NCI-H128 (cell line): ENCODE results near the gene MMP3.
"Not testable (repeated sequence)": the region's sequence is repeated elsewhere in the genome, so short reads cannot be mapped to it uniquely, and the experiment has no call there.

Source experiments
- DNase-seq: peaks from one replicate; lab custom pipeline; 2025; ENCODE audit not compliant: unreplicated experiment; lab: John Stamatoyannopoulos, UW

MMP3 gene

DNA sequence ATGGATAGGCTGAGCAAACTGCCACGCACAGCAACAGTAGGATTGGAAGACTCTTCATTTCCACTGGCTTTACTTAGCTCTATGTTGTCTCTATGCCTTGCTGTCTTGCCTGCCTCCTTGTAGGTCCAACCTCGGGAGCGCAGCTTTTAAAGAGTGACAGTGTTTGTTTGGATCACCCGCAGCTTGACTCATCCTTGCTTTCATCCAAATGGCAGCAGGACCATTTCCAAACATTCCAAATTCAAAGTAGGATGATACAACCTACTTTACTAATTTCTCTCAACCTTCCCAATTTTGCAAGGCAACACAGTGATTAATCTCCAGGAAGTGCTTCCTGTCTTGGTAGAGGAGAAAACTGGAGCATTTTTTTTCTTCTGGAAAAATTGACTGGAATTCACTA is at the start of gene MMP3:
MMP3 (minus strand) TSS at position 121 of the 400 bp plus-strand sequence; CDS start at position 58, 63 bp downstream.
- DNase-seq: no peak

DNA sequence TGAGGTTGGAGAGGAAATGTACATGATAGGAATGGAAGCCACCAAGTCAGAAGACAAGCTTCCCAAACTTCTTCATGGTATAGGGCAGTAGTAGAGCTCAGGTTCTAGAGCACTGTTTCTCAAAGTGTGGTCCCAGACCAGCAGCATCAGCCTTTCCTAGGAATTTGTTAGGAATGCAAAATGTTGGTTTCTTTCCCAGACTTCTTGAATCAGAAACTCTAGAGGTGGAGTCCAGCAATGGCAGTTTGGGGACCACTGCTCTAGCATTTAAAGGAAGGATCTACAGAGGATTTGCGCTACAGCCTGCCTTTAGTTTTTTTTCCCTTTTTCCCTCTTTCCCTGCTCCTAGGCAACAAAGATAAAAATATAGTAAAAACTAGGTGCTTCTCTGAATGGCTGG is 48.3 kb upstream of the MMP3 start:
- no peak for DNase-seq

DNA sequence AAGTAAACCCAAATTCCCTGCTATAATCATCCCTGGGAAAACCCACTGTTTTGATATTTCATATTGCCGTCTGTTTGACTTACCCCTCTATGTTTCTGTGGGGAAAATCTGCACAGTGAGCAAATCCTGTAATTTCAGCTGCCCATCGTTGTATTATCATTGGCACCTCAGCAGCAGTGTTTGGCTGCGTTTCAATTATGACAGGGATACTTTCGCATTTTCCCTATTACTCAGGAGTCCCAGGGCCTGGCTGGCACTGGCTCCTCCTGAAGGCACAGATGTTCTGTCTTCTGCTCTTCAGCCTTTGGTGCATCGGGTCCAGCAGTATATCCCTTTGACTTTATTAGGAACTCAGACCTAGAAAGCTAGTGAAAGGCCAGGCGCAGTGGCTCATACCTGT is 43.6 kb upstream of the MMP3 start:
- DNase-seq: no peak

DNA sequence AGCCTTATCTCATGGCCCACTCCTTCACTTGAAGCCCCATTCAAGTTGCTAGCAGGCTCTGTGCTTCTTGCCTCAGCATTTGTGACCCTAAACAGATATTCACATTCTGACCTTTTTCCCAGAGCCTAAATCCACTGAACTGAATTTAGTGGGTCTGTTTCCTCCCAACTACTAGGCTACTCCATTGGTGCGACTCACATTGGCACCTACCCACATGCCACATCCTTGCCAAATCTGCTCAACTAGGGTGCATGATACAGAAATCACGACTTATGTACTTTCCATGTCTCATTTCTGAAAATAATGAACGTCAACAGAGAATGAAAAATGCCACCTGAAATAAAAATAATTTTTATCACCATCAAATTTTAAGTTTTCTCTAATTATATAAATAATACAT is 39.7 kb upstream of the MMP3 start:
- no peak for DNase-seq

DNA sequence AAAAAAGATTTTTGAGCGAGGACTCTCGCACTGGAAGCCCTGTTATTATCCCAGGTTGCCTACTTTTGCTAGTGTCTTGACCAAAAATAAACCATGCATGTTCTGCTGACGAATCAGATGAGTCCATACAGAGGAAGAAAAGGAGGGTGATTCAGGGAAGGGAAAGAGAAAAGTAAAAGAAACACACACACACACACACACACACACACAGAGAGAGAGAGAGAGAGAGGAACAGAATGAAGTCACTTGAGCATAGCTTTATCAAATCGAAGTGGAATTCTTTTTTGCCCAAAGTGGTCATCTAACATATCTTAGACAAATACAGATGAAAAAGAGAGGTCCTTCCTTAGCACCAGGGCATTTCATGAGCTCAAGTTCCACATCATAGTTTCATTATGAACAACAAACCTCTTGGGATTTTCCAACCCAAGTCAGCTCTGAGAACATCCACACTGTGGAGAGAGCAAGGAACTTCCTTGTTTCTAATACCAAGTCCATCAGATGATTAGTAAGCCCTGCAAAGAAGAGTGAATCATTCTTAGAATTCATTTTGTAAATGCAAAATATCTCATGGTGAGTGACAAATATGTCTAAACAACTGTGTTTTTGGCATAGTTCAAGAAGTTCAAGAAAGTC is 39.1 kb upstream of the MMP3 start:
- no peak for DNase-seq

DNA sequence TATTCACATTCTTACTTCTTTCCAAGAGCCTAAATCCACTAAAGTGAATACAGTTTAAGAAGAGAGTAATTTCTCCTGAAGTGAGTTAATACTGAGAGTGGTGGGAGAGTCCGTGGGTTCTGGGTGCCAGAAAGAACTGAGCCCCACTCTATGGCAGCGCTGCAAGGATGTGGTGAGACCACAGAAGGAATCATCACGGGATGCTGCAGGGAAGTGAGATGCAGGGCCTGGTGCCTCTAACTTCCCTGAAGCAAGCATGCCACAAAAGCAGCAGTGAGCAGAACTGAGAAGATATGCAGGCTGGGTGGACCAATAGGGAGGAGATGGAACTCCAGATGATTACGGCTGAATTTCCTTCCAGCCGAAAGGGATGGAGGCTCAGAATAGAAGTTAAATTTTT is 36.4 kb upstream of the MMP3 start:
- no peak for DNase-seq

DNA sequence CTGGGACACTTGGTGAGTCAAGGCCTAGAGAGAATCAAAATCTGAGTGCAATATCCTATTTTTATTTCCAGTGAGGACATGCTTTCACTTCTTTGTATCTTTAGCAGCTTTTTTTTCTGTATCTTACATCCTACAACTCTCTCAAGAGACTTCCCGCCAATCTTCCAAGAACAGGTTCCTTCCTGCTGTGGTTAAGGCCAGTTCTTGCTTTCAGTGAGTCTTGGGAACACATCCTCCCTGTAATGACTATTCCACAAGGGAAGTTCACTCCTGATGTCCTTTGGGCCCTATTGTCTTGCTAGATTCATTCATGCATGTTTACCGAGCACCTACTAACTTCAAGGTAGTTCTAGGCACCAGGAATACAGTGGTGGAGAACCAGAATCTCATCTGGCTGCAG is 35.2 kb upstream of the MMP3 start:
- DNase-seq: no peak

DNA sequence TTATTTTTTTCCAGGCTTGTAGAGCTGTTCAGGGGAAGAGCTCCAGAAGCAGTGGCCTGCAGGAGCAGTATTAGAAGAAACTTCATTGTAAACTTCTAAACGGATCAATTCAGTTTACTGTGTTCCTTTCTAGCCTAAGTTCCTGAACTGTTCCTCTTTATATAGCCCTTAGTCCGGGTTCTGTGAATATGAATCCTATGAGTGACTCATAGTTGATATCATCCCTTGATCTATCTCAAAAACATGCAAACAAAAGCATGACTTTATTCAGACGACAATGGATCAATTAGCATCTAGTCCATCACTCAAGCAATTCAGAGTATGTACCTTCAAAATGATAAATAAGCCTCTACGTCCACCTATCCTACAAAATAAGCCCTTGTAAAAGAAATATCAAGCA is 31.4 kb upstream of the MMP3 start, which contains the start of gene MMP12:
MMP12 (minus strand) TSS at position 131 of the 400 bp plus-strand sequence; CDS start at position 86, 45 bp downstream.
- DNase-seq: no peak

DNA sequence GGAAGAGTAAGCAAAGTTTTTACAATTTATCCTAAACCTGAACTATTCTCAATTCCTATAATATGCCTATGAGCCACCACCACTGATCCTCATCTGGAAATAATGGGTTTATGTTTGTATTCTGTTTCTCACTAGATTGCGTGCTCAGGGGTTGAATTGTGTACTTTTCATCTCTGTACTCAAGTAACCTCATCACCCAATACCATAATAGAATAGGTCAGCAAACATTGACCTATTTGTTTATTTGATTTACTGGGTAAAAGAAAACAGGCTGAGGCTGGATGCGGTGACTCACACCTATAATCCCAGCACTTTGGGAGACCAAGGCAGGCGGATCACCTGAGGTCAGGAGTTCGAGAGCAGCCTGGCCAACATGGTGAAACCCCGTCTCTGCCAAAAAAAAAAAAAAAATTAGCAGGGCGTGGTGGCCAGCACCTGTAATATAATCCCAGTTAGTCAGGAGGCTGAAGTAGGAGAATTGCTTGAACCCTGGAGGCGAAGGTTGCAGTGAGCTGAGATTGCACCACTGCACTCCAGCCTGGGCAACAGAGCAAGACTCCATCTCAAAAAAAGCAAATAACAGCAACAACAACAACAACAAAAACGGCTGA is 26.1 kb upstream of the MMP3 start:
- not testable (repeated sequence) for DNase-seq

DNA sequence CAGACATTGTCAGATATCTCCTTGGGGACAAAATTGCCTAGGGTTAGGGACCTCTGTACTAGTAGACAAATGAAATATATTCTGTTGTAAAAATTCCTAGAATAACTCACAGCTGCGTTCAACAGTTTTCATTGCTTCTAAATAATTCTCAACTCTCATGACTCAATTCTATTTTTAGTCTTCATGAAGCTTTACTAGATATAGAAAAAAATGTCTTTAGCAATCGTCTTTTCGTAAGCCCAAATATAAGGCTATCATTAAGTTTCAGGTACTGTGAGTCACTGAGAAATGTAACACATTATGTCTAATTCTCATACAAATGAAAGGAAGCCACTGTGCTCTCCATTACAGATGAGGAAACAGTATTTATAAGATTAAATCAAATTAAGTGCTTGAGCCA is 24.9 kb upstream of the MMP3 start:
- DNase-seq: no peak

DNA sequence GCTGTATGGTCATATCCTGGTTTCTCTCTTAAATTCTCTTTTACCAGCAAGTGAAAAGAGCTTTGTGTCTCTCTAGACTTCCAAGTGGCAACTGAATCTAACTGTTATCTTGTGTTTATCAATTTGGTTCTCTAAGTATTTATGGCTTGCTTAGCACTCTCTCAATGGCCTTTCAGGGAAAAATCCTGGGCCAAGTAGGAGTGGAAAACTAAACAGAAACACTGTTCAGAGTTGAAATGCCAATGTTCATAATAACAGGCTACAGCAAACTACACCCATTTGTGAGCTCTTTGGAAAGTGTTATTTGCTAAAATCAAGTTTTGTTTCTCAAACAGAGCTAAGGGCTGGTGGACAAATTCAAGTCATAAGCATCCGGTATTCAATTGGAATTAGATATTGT is 21.3 kb upstream of the MMP3 start:
- DNase-seq: no peak

DNA sequence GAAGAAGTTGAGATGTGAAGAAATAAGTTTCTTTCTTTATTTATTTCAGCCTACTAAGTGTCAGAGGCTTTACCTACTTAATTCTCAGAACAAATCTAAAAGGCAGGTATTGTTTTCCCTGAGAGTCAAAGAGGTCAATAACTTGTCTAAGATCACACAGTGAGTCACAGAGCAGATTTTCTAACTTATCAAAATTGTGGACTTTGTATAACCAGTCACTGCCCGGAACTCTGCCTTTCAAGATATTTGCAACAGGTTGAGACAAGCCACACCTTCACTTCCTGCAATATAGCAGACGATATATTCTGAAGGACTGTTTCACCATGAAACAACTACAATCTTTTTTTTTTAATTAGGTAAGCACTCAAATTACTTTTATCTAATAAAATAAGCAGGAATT is 10.5 kb upstream of the MMP3 start:
- no peak for DNase-seq

DNA sequence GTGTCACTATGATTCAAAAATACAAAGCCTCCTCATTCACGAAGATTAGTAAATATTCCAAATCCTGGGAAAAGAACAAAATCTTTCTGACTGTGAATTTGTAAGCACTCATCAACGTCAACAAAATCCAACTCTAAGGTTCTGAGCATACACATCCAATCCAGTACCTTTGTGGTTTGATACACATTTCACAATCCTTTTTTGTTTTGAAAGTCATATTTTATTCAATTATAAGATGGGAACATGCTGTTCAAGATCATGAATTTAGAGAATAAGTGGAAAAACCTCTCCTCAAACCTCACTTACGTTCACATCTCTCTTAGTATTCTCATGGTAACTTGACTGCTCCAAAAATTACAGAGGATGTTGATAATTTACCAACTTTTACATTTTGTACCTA is 9.6 kb upstream of the MMP3 start:
- DNase-seq: no peak

DNA sequence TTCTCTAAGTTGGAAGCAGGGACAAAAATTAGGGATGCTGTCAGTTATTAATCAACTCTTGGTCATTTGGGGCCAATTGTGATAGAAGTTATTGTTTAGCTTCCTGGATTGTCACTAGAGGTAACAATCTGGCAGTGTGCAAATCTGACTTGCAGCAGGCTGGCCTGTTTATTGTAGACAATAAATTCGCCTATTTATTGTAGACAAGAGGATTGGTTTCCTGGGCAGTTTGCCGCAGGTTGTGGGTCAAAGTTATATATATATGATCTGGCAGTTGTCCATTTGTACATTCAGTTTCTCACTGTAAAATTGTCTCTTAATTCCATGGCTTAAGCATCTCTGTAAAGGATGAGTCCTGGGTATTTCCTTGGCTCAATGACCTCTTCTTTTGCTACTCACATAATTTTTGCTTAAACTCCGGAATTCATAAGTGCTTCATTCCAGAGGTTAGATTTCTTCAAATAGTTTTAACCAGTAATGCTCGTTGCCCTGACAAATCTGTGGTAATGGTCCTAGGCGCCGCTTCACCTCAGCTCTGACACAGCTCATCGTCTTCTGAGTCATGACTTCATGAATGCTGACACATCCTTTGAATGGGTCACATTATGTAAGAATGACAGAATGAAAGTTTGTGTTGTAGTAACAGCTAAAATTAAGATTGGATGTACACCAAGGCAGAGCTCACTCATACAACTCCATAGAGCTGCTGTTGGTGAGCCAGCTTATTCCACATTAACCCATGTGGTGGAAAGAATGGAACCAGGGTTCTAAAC is 7.8 kb upstream of the MMP3 start:
- no peak for DNase-seq

DNA sequence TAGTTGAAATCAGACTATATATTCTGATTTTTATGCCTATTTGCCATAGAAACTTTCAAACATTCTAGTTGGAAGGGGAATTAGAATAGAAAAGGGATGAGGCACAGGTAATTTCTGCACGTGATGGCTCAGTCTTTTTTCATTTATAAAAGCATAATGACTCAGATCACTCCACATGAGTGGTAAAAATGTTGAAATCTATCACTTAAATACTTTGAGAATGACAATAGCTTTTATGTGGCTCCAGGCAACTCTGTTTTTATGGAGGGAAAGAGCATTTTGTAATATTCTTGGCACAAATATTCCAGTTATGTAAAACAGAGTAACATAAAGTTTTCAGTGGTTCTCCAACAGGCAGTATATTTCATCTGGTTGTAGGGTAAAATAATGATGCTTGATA is 5.9 kb upstream of the MMP3 start:
- no peak for DNase-seq

DNA sequence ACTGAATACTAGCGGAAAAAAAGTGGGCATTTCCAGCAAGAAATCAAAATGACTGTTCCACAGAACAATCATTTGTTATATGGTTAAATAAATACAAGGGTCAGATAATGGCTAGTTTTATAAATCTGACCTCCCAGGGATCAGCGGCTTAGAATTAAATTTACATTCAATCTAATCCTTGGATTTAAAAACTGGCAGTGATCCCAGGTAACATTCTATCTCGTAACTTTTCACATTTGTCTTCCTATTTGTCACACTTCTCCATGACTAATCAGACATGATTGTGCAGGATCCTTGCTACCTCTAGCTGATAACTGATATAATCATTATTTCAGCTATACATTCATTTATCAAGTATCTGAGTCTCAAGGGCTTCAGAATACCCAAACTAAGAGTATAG is 2.9 kb upstream of the MMP3 start:
- no peak for DNase-seq

DNA sequence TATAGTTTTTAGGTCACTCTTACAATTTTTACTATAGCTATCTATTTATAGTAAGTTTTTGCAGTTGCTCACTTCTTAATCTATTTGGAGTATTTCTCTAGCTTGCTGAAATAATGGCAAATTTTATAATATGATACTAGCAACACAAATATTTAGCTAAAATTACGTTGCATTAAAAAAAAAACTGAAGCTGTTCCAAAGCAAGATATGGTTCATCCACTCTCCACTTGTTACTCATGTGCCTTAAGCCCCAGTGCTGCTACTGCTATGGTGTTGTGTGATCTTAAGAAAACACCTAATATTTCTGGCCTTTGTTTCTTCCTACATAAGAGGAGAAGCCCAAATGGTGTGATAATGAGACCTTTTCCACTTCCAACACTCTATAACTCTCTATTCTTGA is 479 bp downstream of the MMP3 start:
- DNase-seq: no peak

DNA sequence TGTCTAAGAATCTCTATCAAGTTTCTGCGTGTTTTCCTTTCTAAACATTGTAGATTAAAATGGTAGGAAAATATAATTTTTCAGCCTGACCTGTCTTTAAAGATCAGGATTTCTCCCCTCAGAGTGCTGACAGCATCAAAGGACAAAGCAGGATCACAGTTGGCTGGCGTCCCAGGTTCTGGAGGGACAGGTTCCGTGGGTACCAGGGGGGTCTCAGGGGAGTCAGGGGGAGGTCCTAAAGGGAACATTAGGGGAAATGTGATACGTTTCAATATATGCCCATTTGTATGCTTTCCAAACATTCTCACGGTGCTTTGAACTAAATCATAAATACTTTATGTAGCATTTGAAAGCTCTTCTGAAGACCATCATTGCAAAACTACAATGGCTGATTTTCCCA is 3.4 kb downstream of the MMP3 start:
- DNase-seq: peak; percentile 49

DNA sequence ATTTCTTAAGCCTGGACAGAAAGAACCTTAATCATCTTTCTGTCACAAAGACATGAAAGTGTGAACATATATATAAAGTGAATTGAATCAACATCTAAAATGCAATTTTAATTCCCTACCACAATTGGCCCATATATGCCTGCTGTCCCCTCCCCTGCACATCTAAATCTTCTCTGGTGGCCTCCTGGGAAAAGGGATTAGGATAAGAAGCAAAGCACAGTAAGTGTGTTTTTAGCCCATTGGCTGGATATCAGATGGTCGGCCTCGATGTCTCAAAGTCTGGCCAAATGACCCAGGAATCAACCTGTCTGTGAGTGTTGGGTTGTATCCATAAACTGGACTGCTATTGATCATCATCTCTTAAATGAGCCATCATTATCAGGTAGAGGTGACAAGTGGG is 5.8 kb downstream of the MMP3 start:
- no peak for DNase-seq

DNA sequence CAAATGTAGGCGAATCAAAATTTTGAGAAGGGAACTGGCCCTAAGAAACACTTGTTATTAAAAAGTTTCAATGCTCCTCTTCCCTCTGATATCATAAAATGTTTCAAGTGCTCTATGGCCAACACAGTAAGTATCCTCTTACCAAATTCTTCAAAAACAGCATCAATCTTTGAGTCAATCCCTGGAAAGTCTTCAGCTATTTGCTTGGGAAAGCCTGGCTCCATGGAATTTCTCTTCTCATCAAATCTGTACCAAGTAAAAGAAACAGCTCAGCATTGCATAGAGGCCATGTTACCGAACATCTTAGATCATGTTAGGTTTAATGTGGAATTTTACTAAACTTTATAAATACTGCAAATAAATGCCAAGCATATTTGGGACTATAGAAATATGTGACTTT is 6.3 kb downstream of the MMP3 start:
- DNase-seq: no peak

DNA sequence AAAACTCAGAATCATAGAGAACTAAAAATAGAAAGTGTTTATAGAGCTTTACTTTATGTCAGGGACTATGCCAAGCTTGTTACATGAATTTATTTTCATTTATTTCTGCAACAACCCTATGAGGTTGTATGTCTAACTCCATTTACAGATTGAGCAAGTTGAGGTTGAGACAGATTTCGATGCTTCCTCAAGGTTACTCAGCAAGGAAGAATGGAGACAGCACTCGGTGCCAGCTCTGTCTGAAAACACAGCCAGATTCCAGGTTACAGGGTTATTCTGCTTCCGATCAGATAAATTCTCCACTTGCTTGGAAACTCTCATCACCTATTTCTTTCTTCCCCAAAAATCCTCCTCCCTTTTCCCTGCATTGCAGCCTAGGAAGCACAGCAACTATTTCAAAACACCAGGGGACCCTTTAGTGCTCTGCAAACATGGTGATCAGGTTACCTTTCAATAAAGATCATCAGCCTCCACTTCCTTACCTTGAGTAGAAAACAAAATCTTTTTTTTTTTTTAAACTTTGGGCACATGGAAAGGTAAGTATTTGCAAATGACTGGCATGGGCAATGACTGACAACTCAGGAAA is 7.0 kb downstream of the MMP3 start:
- peak; percentile 26 for DNase-seq

DNA sequence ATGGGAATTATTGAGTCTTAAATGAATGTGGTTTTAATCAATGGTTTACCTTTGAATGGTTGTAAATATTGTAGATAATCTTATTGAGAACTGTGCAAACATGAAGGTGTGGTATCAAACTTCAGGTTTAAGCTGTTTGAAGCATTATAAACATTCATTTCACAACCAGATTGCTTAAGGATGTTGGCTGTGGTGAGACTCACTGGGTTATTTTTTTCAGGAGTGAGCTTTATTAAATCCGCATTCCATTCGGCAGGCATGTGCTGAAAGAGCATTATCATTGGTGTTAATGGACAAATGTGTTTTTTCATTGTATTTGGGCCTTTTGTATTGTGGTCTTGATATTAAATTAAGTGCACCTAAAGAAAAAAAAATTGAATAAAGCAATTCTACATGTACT is 9.7 kb downstream of the MMP3 start:
- no peak for DNase-seq
